Activated CD8-positive, alpha-beta memory T cell treated with anti-CD3 and anti-CD28 coated beads for 24 hours (primary cell): ENCODE results near the gene FRMD8.

Experiments
- DNase-seq: peaks from one replicate; pipeline ENCODE4 v3.0.0-alpha.2; 2020

FRMD8 gene

GRCh38 chr11:65376138-65376713, 10.2 kb upstream of the FRMD8 start:
- no peak for DNase-seq

DNA sequence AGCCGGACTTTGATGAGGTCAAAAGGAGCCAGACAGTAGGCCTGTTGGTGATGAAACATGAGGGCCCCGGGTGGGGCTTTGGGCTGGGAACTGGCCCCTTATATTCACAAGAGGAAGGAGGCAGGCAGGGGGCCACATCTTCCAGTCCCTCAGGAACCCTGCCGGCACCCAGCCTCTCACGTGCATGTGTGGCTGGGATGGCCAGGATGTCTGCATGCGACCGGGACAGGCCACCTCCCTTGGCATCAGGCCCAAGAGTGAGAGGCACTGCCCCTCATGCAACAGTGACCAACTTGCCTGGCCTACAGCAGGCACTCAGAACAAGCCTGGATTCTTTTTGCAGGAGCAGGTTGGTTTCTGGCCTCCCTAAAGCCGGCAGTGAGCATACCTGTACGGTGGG, 9.4 kb upstream of the FRMD8 start:
- no peak for DNase-seq

DNA sequence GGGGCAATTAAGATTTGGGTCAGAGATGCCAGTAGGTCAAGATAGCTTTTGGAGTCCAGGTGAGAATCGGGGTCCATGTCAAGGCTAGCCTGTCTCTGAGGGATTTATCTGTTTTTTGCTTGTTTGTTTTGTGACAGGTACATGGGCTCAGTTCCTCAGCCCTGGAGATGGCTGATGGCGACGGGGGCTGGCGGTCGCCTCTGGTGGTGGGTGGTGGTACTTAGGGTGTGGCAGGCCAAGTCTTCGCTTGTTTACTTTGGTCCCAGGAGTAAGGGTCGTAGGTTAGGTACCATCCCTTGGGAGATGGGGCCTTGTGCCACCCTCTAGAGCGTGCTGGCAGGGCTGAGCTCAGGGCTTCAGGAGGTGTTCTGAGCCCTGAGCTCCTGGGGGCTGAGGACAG, 8.7 kb upstream of the FRMD8 start:
- no peak for DNase-seq

GRCh38 chr11:65378208-65378927, 8.1 kb upstream of the FRMD8 start:
- DNase-seq, result no peak

- no peak for DNase-seq
These were observed 7.4 kb upstream of the FRMD8 start for GRCh38 chr11:65378928-65379638.

- DNase-seq, result no peak
These were observed 6.6 kb upstream of the FRMD8 start for GRCh38 chr11:65379698-65380459.

GRCh38 chr11:65380460-65381119, 5.8 kb upstream of the FRMD8 start:
- no peak for DNase-seq

GRCh38 chr11:65381716-65382032, 4.8 kb upstream of the FRMD8 start:
- no peak for DNase-seq

DNA sequence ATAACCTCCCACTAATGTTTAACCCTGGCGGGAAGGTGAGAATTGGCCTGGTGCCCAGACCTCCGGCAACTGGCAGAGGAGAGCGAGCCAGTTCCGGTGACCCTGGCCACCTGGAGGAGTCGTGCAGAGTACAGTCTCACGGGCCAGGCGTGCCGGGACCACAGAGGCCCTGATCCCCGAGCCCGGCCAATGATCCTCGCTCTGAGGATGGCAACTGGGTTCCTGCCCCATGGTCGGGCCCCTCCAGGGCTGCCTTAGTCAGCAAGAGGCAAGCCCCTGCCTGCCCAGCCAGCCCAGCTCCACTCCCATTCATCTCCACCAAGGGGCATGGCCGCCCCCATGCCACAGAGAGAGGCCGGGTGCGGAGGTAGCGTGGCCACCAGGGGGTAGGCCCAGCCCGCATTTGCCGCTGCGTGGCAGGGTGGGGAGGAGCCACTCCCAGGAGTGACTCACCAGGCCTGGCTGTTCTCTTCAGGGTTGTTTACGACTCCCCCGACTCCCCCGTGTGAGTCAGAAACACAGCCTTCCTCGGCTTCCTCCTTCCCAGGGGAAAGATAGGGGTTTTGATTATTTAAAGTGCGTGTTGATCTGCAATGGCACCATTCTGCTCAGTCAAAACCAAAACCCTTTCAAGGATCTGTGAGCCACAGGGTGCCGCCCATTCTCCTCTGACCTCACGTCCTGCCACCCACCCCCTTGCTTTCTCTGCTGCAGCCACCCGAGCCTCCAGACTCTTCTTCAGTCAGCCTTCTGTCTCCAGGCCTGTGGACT, 4.2 kb upstream of the FRMD8 start, which contains the start of gene SLC25A45:
SLC25A45 (minus strand) TSS at position 614 of the 771 bp plus-strand sequence. CDS start 695 bp downstream, outside the sequence.
- DNase-seq, result peak; percentile 94

DNA sequence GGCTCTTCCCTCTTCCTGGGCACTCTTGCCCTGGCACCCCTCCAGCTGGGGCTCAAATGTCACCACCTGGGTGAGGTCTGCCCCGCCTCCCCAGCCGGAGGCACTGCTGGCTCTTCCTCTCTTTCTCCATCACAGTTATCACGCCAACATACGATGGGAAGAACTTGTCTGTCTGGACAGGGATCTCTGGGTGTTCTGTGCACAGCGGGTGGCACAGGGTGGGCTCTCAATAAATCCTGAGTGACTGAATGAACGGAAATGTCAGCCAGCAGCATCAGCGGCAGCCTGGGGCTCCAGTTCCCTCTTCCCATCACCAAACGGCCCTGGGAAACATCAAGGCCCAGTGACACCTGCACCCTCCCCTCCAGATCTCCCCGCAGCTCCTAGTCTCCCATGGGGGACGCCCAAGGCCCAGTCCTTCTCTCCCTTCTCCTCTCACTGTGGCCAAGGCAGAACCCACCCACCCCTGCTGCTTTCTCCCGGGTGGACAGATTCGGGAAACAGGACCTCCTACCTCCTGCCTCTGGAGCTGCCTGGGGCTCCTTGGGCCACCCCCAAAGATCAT, 3.6 kb upstream of the FRMD8 start:
- no peak for DNase-seq

GRCh38 chr11:65383778-65384177, 2.7 kb upstream of the FRMD8 start:
- no peak for DNase-seq

DNA sequence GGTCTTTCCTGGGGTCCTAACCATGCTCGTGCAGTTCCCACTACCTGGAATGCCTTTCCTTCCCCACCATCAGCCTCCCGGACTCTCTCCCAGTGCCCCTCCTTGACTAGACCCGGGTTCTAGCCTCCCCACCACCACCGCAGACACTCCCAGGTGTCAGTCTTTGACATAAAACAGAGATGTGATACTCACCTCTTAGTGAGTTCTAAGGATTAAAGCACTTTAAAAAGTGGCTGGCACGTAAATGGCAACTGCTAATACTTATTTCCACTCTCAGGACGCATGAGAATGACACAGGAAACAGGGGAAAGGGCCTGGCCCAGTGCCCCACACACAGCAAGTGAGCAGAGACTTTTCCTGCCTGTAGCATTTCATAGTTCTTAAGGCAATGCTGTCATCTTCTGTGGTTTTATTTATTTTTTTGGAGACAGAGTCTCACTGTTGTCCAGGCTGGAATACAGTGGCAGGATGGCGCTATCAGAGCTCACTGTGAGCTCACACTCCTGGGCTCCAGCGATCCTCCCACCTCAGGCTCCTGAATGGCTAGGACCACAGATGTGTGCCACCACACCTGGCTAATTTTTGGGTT, 2.0 kb upstream of the FRMD8 start:
- DNase-seq, result no peak

- no peak for DNase-seq
These were observed 2.3 kb downstream of the FRMD8 start for GRCh38 chr11:65388731-65389130.

GRCh38 chr11:65389294-65389980, 3.0 kb downstream of the FRMD8 start:
- DNase-seq, result no peak

DNA sequence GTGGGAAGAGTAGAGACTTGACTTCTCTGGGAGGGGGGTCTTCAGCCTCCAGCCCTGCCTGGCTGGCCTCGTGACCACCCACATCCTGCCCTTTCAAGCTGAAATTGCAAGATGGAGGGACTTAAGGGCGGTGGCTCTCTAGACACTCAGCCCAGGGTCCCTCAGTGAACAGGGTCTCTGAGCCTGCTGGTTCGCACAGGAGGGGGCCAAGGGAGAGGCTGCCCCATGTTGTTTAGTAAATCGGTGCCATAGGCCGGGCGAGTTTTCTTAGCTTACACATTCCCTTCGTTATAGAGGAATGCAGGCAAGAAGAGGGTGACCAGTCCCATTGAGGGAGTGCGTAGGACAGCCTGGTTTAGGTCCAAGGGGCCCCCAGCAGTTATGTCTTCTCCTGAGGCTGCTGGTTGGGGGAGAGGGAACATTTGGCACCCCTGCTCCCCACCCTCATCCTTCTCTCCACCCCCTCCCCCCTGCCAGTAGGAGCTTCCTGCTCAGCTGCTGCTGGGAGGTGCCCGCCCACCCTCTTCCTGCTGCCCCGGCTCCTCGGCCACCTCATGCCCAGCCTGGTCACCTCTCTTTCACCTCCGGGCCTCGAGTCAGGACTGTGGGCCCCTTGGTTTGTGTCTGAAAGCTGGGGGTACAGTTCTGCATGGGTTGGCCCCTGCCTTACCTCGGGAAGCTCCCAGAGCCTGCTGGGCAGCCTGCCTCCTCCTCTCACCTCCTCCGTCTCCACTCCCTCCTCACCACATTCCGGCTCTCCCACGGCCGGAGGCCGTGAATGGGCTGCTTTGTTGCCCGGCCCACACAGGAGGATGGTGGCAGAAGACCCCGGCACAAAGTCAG, 3.9 kb downstream of the FRMD8 start:
- no peak for DNase-seq

- no peak for DNase-seq
These were observed 4.6 kb downstream of the FRMD8 start for GRCh38 chr11:65390996-65391395.

DNA sequence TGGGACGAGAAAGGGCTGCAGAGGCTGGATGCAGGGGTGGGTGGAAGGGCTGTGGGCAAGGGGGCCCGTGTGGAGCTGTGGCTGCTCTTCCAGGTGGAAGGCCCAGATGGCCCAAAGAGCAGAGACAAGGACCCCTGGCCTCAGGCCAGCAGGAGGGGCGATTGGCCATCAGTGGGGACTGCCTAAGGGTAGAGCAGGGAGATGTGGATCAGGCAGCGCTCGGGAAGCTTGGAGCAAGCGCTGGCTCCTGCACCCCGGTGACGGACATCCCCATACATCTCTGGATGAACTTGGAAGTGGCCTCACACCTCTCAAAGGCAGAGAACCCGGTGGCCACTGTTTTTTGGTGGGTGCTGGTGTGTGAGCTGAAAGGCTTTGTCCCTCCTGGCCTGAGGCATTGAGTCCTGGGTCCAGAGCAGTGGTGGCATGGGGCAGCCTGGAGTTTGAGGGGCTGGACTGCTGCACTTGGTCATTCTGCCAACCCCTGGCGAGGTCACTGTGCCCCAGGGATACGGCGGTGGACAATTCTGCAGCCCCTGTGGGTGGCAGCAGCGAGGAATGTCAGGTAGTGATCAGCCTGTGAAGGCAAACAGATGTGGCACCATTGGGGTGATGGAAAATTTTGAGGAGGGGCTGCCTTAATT, 5.9 kb downstream of the FRMD8 start:
- no peak for DNase-seq

GRCh38 chr11:65392899-65393298, 6.5 kb downstream of the FRMD8 start:
- DNase-seq, result no peak

DNA sequence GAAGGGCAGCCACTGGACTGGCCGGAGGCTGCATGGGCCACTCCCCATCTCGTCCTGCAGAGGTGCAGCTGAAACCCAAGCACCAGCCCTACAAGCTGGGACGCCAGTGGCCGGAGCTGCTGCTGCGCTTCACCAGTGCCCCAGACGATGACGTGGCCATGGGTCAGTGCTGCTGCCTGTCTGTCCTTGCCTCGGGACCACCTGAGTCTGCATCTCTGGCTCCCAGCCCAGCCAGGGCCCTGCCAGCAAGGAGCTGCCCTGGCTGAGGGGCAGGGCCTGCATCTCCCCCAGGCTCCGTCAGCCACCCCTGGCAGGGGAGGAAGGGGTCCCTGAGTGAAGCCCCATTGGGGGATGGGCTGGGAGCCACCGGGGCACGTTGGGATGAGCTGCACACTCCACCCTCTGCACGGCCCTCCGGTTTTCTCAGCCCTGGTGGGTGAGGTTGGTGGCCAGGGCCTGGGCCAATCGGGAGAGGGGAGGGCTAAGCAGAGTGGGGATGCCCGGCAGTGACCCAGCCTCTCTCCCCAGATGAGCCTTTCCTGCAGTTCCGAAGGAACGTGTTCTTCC, 7.2 kb downstream of the FRMD8 start:
- no peak for DNase-seq
